A673 (cell line): ENCODE results near the gene LMBR1. TPM values are rescaled to one million over a fixed set of nuclear protein-coding genes. Genes with fewer than 3 reads are reported as not detected.

Source experiments
- BruUV-seq: library from RNA; stranded (reverse); fragments of 400-500 nt; replicated peaks from 2 replicates; lab custom pipeline; 2021; lab: Mats Ljungman, UMichigan
- CTCF ChIA-PET: fragments of 300-600 bp; sonication (Branson Sonifier 250); formaldehyde crosslinking; loops from one replicate; lab custom pipeline; 2022; ENCODE audit warnings: antibody characterized with exemption; lab: Charles Lee
- POLR2A ChIA-PET: fragments of 300-600 bp; sonication (Branson Sonifier 250); formaldehyde crosslinking; loops from one replicate; lab custom pipeline; 2022; ENCODE audit warnings: antibody characterized with exemption; ENCODE audit not compliant: low non-redundant PET; lab: Charles Lee
- DNase-seq: peaks from one replicate; pipeline ENCODE4 v3.0.0-alpha.2; 2015; ENCODE audit warnings: low spot score
- H3K27ac ChIP-seq: fragments of 200-600 bp; sonication (generic); 2 replicates; pipeline ENCODE4 v1.5.1; 2016; ENCODE audit warnings: mixed run types, low read depth, mild to moderate bottlenecking, mixed read lengths, antibody characterized with exemption, low read length; ENCODE audit not compliant: poor library complexity, severe bottlenecking
- H3K27me3 ChIP-seq: fragments of 200-600 bp; sonication (generic); replicated peaks from 2 replicates; pipeline ENCODE4 v1.6.1; 2017; ENCODE audit warnings: mixed run types, low read depth, mild to moderate bottlenecking, mixed read lengths, antibody characterized with exemption, low read length; ENCODE audit not compliant: insufficient read depth, poor library complexity
- H3K36me3 ChIP-seq: fragments of 200-600 bp; sonication (generic); 2 replicates; pipeline ENCODE4 v1.6.1; 2016; ENCODE audit warnings: mixed run types, mild to moderate bottlenecking, mixed read lengths, antibody characterized with exemption, low read length; ENCODE audit not compliant: insufficient read depth, poor library complexity, severe bottlenecking
- H3K4me1 ChIP-seq: fragments of 200-600 bp; sonication (generic); 2 replicates; pipeline ENCODE4 v1.6.1; 2017; ENCODE audit warnings: mixed run types, mild to moderate bottlenecking, mixed read lengths, antibody characterized with exemption, low read length; ENCODE audit not compliant: insufficient read depth, poor library complexity, severe bottlenecking
- H3K4me3 ChIP-seq: fragments of 200-600 bp; sonication (generic); 2 replicates; pipeline ENCODE4 v1.5.1; 2016; ENCODE audit warnings: low read depth, mixed run types, mild to moderate bottlenecking, mixed read lengths, low read length; ENCODE audit not compliant: poor library complexity, severe bottlenecking
- H3K9me3 ChIP-seq: fragments of 200-600 bp; sonication (generic); 2 replicates; pipeline ENCODE4 v1.6.1; 2016; ENCODE audit warnings: mixed run types, low read depth, mild to moderate bottlenecking, mixed read lengths, antibody characterized with exemption, low read length; ENCODE audit not compliant: poor library complexity, severe bottlenecking
- CTCF ChIP-seq: fragments of 300-800, 200-600 bp; sonication (generic); conservative IDR thresholded peaks from 2 replicates; pipeline ENCODE4 v1.5.1; 2017; ENCODE audit warnings: low read depth, mild to moderate bottlenecking, antibody characterized with exemption, low read length, moderate library complexity, mixed read lengths
- EZH2 ChIP-seq: fragments of 200-600 bp; sonication (generic); IDR thresholded peaks from 2 replicates; pipeline ENCODE4 v1.6.1; 2017; ENCODE audit warnings: borderline replicate concordance, low read depth, mild to moderate bottlenecking, mixed read lengths, antibody characterized with exemption, low read length; ENCODE audit not compliant: poor library complexity, severe bottlenecking
- intact Hi-C: fragments of 100-400 bp; cut with micrococcal nuclease; formaldehyde crosslinking; loops from one replicate; pipeline ENCODE4 v1.10.0; 2022; ENCODE audit not compliant: unreplicated experiment
- total RNA-seq: library from RNA; stranded (reverse); gene quantifications from 2 replicates; pipeline ENCODE4 v1.2.3, GENCODE V29; 2021

The LMBR1 gene
- total RNA-seq, 1 experiment from 2014 or later, result 50.7 TPM

GRCh38 chr7:156795415-156795814, 97.6 kb downstream of the LMBR1 start:
- ChIA-PET POLR2A (interaction anchor here (0.7 kb wide), 1 partner anchor 1592 kb away, joined by 4 read pairs; no protein-coding TSS in a partner anchor), CTCF (no interaction called here)
- no TSS peak for BruUV-seq

DNA sequence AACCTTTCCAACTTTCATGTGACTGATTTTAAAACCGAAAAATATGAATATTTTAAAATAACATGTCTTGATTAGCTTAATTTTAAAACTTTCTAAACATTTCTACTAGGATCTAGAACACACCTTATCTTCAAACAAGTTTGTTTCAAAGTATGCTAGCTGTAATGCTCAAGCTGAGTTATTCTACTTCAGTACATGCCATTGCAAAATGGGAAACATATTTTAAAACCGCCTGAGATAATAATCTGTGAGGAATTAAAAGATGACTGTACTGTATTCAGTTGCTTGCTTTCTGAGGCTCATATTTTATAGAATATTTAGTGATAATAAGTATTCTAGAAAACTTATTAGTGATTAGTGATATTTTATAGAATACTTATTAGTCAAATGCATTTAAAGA, 99.6 kb downstream of the LMBR1 start:
- CTCF ChIA-PET, result no interaction called here
- no peak for DNase-seq
- Histone ChIP-seq H3K9me3 (no peaks in the 10 kb centered on the region), H3K4me3 (no peak overlapping the region), H3K27ac (no peak overlapping the region), H3K27me3 (no peaks in the 10 kb centered on the region), H3K4me1 (peaks cover 19% of the 10 kb centered on the region), H3K36me3 (no peaks in the 10 kb centered on the region)
- POLR2A ChIA-PET, result no interaction called here
- intact Hi-C loops, result no loop called here
- BruUV-seq, result no TSS peak
- no peak for TF ChIP-seq CTCF
- TF ChIP-seq EZH2, result no peak

More at GRCh38 chr7:156795415-156795814, 97.6 kb downstream of the LMBR1 start:
- no peaks in the 10 kb centered on the region for H3K9me3 ChIP-seq
- no peak for DNase-seq
- TF ChIP-seq EZH2 (no peak), CTCF (no peak)
- H3K4me3 ChIP-seq, result no peak overlapping the region
- H3K36me3 ChIP-seq, result no peaks in the 10 kb centered on the region
- H3K27ac ChIP-seq, result no peak overlapping the region
- intact Hi-C loops, result no loop called here
- H3K4me1 ChIP-seq, result peaks cover 19% of the 10 kb centered on the region
- H3K27me3 ChIP-seq, result no peaks in the 10 kb centered on the region

- BruUV-seq, result no TSS peak
- CTCF ChIA-PET, result interaction anchor here (0.7 kb wide), 1 partner anchor 13 kb away, joined by 5 read pairs; no protein-coding TSS in a partner anchor
- H3K36me3 ChIP-seq, result no peaks in the 10 kb centered on the region
These were observed 100.4 kb downstream of the LMBR1 start for GRCh38 chr7:156792611-156793010.

More at GRCh38 chr7:156792611-156793010, 100.4 kb downstream of the LMBR1 start:
- H3K9me3 ChIP-seq, result no peaks in the 10 kb centered on the region
- intact Hi-C loops, result no loop called here
- no peak for TF ChIP-seq EZH2
- TF ChIP-seq CTCF, result no peak
- no peak overlapping the region for H3K27ac ChIP-seq
- no peak overlapping the region for H3K4me3 ChIP-seq
- H3K4me1 ChIP-seq, result peaks cover 19% of the 10 kb centered on the region
- peak; percentile 9 for DNase-seq
- no peaks in the 10 kb centered on the region for H3K27me3 ChIP-seq
- POLR2A ChIA-PET, result no interaction called here
